MCF 10A (cell line): ENCODE results near the gene EXOC2. TPM values are rescaled to one million over a fixed set of nuclear protein-coding genes. Genes with fewer than 3 reads are reported as not detected.

Experiments
- BruUV-seq: library from RNA; stranded (reverse); fragments of 400-500 nt; replicated peaks from 2 replicates; lab custom pipeline; 2021; lab: Mats Ljungman, UMichigan
- CTCF ChIA-PET: fragments of 300-600 bp; sonication (Branson Sonifier 250); formaldehyde crosslinking; extraction: SDS; loops from one replicate; lab custom pipeline; 2021; ENCODE audit warnings: antibody characterized with exemption, inconsistent platforms; lab: Yijun Ruan, JAX
- POLR2A ChIA-PET: fragments of 300-600, 350-650 bp; sonication (Branson Sonifier 250); formaldehyde crosslinking; extraction: SDS; loops from one replicate; lab custom pipeline; 2020; ENCODE audit warnings: antibody characterized with exemption, inconsistent platforms; lab: Yijun Ruan, JAX
- DNase-seq: peaks from one replicate; pipeline ENCODE4 v3.0.0-alpha.2; 2018; ENCODE audit not compliant: unreplicated experiment
- H3K27ac Mint-ChIP-seq: one replicate; pipeline ENCODE4 v1.8.0; 2022; ENCODE audit warnings: mild to moderate bottlenecking, low read depth, mixed read lengths; ENCODE audit not compliant: unreplicated experiment
- H3K27me3 Mint-ChIP-seq: one replicate; pipeline ENCODE4 v1.8.0; 2022; ENCODE audit warnings: mixed read lengths; ENCODE audit not compliant: insufficient read depth, unreplicated experiment
- H3K36me3 Mint-ChIP-seq: one replicate; pipeline ENCODE4 v1.8.0; 2022; ENCODE audit warnings: mild to moderate bottlenecking, moderate library complexity, mixed read lengths; ENCODE audit not compliant: insufficient read depth, unreplicated experiment
- H3K4me1 Mint-ChIP-seq: one replicate; pipeline ENCODE4 v1.8.0; 2022; ENCODE audit warnings: mixed read lengths; ENCODE audit not compliant: insufficient read depth, unreplicated experiment
- H3K4me3 Mint-ChIP-seq: one replicate; pipeline ENCODE4 v1.8.0; 2022; ENCODE audit warnings: mild to moderate bottlenecking, moderate library complexity, mixed read lengths; ENCODE audit not compliant: unreplicated experiment
- H3K9me3 Mint-ChIP-seq: one replicate; pipeline ENCODE4 v1.8.0; 2022; ENCODE audit warnings: mixed read lengths; ENCODE audit not compliant: unreplicated experiment
- intact Hi-C: fragments of 100-400 bp; cut with micrococcal nuclease; formaldehyde crosslinking; loops from 2 replicates; pipeline ENCODE4 v1.14.1; 2022
- total RNA-seq: library from RNA; stranded (reverse); gene quantifications from 2 replicates; pipeline ENCODE4 v1.2.3, GENCODE V29; 2022
- TF ChIP-seq, protein P1 (sequence below): fragments of 200-600 bp; IDR thresholded peaks from one replicate; pipeline ENCODE4 v1.8.0; 2022; ENCODE audit warnings: antibody characterized with exemption, mild to moderate bottlenecking; ENCODE audit not compliant: unreplicated experiment

Gene EXOC2
- total RNA-seq, 1 experiment from 2014 or later = 14.6 TPM

DNA sequence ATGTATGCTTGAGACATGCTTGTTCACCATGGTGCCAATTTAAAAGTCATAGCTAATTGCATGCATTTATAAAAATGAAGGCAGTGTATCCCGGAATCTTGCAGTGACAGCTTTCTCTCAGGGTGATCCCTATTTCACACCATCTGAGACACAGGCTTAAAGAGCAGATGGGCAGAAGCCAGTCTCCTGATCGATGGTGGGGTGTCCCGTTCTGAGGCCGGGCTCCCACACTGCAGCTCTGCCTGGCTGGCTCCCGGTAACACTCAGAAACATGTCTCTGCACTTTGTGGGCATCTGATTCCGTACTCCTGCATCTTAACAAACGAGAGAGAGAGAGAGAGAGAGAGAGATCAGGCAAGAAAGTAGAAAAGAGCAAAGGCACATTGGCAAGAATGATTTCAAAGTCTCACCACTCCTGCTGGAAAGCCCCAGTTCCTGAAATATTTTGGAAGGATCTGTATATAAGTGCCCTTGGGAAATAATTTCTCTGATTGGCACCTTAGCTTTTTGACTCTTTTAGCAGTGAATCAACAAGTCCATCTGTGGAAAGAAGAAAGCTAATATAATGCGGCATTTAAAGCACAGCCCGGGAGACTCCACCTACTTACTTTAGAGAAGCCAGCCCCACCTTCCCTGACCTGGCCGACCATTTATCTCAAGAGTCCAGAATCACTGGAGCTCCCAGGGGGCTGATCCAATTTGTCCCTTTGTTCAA lies 36.8 kb upstream of the EXOC2 start:
- no TSS peak for BruUV-seq
- TF ChIP-seq, protein P1, sequence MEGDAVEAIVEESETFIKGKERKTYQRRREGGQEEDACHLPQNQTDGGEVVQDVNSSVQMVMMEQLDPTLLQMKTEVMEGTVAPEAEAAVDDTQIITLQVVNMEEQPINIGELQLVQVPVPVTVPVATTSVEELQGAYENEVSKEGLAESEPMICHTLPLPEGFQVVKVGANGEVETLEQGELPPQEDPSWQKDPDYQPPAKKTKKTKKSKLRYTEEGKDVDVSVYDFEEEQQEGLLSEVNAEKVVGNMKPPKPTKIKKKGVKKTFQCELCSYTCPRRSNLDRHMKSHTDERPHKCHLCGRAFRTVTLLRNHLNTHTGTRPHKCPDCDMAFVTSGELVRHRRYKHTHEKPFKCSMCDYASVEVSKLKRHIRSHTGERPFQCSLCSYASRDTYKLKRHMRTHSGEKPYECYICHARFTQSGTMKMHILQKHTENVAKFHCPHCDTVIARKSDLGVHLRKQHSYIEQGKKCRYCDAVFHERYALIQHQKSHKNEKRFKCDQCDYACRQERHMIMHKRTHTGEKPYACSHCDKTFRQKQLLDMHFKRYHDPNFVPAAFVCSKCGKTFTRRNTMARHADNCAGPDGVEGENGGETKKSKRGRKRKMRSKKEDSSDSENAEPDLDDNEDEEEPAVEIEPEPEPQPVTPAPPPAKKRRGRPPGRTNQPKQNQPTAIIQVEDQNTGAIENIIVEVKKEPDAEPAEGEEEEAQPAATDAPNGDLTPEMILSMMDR = no peak
- CTCF ChIA-PET = interaction anchor here (0.9 to 1.5 kb wide), 3 partner anchors 8 to 14 kb away, joined by 3 to 7 read pairs (median 5); no protein-coding TSS in a partner anchor
- Mint-ChIP-seq H3K27me3 (peaks cover 48% of the 10 kb centered on the region), H3K4me3 (no peak overlapping the region), H3K4me1 (no peaks in the 10 kb centered on the region), H3K27ac (no peak overlapping the region), H3K36me3 (no peaks in the 10 kb centered on the region), H3K9me3 (no peaks in the 10 kb centered on the region)
- intact Hi-C loops = loop anchor here (10.0 kb wide), 1 partner anchor 65 kb away; no protein-coding TSS in a partner anchor
- POLR2A ChIA-PET = interaction anchor here (0.6 kb wide), 1 partner anchor 318 kb away, joined by 3 read pairs; no protein-coding TSS in a partner anchor
- DNase-seq = no peak

DNA sequence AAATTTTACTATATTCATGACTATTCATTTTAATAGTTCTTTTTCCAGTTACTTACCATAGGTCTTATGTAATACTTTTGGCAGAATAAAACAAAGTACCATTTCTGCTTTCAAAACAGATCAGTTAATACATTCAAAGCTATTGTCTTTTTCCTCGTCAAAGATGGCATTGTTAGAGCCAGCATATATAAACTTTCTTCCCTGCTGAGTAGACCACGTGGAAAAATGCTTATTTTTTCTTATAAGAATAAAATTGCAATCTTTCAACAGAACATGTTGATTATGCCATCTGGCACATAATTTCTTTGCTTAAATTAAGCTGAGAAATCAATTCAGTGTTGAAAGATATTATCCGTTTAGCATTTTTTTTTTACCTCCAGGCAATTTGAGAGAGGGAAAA lies 34.9 kb upstream of the EXOC2 start:
- H3K4me3 Mint-ChIP-seq = no peak overlapping the region
- H3K9me3 Mint-ChIP-seq = no peaks in the 10 kb centered on the region
- BruUV-seq = no TSS peak
- intact Hi-C loops = loop anchor here (10.0 kb wide), 1 partner anchor 67 kb away; no protein-coding TSS in a partner anchor
- ChIA-PET CTCF (interaction anchor here (0.7 to 1.4 kb wide), 6 partner anchors 9 to 653 kb away, joined by 3 to 4 read pairs (median 3); no protein-coding TSS in a partner anchor), POLR2A (interaction anchor here (0.5 to 0.7 kb wide), 2 partner anchors 659 to 1933 kb away, joined by 3 to 5 read pairs; no protein-coding TSS in a partner anchor)
- H3K27ac Mint-ChIP-seq = no peak overlapping the region
- no peaks in the 10 kb centered on the region for H3K36me3 Mint-ChIP-seq
- no peaks in the 10 kb centered on the region for H3K4me1 Mint-ChIP-seq
- H3K27me3 Mint-ChIP-seq = peaks cover 48% of the 10 kb centered on the region
- DNase-seq = no peak
- TF ChIP-seq, protein P1 = no peak

DNA sequence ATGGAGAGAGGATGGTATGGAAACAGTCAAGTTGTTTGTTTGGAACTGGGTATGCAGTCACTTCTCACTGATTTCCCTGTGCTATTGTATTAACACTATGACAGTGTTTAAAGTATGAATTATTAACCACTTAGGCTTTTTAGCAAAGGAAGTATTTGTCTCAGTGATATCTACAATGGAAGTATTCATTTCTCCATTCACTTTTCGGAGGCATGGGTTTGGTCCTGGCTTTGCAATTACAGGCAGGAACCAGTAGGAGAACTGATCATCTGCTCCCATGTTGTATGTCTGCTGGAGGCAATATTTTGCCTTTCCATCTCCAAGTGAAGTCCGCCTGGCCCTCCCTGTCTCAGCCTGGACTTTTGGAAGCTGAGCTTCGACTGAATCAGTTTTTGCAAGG lies 30.6 kb upstream of the EXOC2 start:
- Mint-ChIP-seq H3K9me3 (no peaks in the 10 kb centered on the region), H3K4me3 (no peak overlapping the region), H3K27ac (no peak overlapping the region), H3K4me1 (no peaks in the 10 kb centered on the region), H3K36me3 (no peaks in the 10 kb centered on the region), H3K27me3 (peaks cover 21% of the 10 kb centered on the region)
- intact Hi-C loops = loop anchor here (2.0 to 10.0 kb wide), 4 partner anchors 71 to 699 kb away; partner anchors contain the start of gene FOXF2
- CTCF ChIA-PET = interaction anchor here (0.6 to 1.0 kb wide), 2 partner anchors 713 to 728 kb away, joined by 3 to 5 read pairs; no protein-coding TSS in a partner anchor
- BruUV-seq = no TSS peak
- POLR2A ChIA-PET = no interaction called here
- DNase-seq = no peak
- TF ChIP-seq, protein P1 = no peak

DNA sequence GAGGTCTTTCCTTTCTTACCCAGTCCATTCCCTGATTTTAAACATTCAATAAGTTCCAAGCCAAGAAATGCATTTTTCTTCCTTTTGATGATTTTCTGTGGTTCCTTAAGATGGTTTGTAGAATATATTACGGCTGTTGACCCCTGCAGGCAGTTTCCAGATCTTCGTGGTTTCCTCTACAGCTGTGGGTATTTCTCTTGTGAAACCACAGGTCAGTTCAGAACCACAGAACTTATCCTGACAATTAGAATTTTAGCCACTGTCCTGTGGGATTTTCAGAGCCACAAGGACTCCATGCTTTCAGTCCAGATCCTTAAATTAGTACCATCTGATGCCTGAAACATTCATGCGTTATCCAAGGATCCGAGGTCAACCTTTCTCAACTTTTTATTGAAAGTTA lies 29.7 kb upstream of the EXOC2 start:
- TF ChIP-seq, protein P1 = no peak
- intact Hi-C loops = loop anchor here (1.0 to 10.0 kb wide), 5 partner anchors 72 to 700 kb away; partner anchors contain the start of gene FOXF2
- CTCF ChIA-PET = interaction anchor here (0.6 to 1.9 kb wide), 33 partner anchors 8 to 729 kb away, joined by 3 to 12 read pairs (median 4); no protein-coding TSS in a partner anchor
- H3K4me1 Mint-ChIP-seq = no peaks in the 10 kb centered on the region
- H3K27me3 Mint-ChIP-seq = peaks cover 17% of the 10 kb centered on the region
- H3K9me3 Mint-ChIP-seq = no peaks in the 10 kb centered on the region
- no peaks in the 10 kb centered on the region for H3K36me3 Mint-ChIP-seq
- no TSS peak for BruUV-seq
- H3K27ac Mint-ChIP-seq = no peak overlapping the region
- no peak overlapping the region for H3K4me3 Mint-ChIP-seq
- DNase-seq = no peak
- POLR2A ChIA-PET = interaction anchor here (0.5 to 1.2 kb wide), 5 partner anchors 30 to 674 kb away, joined by 3 to 7 read pairs (median 4); partner anchors contain the start of gene EXOC2
